Neural progenitor cell (in vitro differentiated cells): Measurements from ENCODE around the gene HMCN1. TPM values are rescaled to one million over a fixed set of nuclear protein-coding genes. Genes with fewer than 3 reads are reported as not detected.

Experiments used
- DNase-seq: peaks from one replicate; pipeline ENCODE4 v3.0.0-alpha.2; 2016; ENCODE audit warnings: low spot score
- H2AFZ ChIP-seq: fragments of 200-600 bp; sonication (generic); replicated peaks from 2 replicates; pipeline ENCODE4 v1.6.1; 2016; ENCODE audit warnings: antibody characterized with exemption
- H3F3A ChIP-seq: fragments of 200-600 bp; sonication (generic); 2 replicates; pipeline ENCODE4 v1.6.1; 2016; ENCODE audit warnings: antibody characterized with exemption, low read depth
- H3K27ac ChIP-seq: fragments of 200-600 bp; sonication (generic); 2 replicates; pipeline ENCODE4 v1.5.1; 2016; ENCODE audit warnings: mild to moderate bottlenecking
- H3K27me3 ChIP-seq: fragments of 200-600 bp; sonication (generic); 2 replicates; pipeline ENCODE4 v1.6.1; 2016; ENCODE audit warnings: mild to moderate bottlenecking, moderate library complexity
- H3K36me3 ChIP-seq: fragments of 200-600 bp; sonication (generic); 2 replicates; pipeline ENCODE4 v1.5.1; 2016
- H3K4me1 ChIP-seq: fragments of 200-600 bp; sonication (generic); 2 replicates; pipeline ENCODE4 v1.6.1; 2016; ENCODE audit warnings: mixed run types
- H3K4me2 ChIP-seq: fragments of 200-600 bp; sonication (generic); 2 replicates; pipeline ENCODE4 v1.6.1; 2016
- H3K4me3 ChIP-seq: fragments of 200-600 bp; sonication (generic); 2 replicates; pipeline ENCODE4 v1.5.1; 2016
- H3K79me2 ChIP-seq: fragments of 200-600 bp; sonication (generic); 2 replicates; pipeline ENCODE4 v1.6.1; 2016; ENCODE audit warnings: low read depth
- H3K9ac ChIP-seq: fragments of 200-600 bp; sonication (generic); 2 replicates; pipeline ENCODE4 v1.6.1; 2016
- H3K9me3 ChIP-seq: fragments of 200-600 bp; sonication (generic); 2 replicates; pipeline ENCODE4 v1.5.1; 2016; ENCODE audit warnings: low read depth
- H4K20me1 ChIP-seq: fragments of 200-600 bp; sonication (generic); 2 replicates; pipeline ENCODE4 v1.6.1; 2016; ENCODE audit warnings: low read depth
- H3K27ac Mint-ChIP-seq: 3 replicates; pipeline ENCODE4 v1.8.0; 2021; ENCODE audit warnings: mixed read lengths
- H3K27me3 Mint-ChIP-seq: 2 replicates; pipeline ENCODE4 v1.8.0; 2022; ENCODE audit warnings: low read depth, mild to moderate bottlenecking, inconsistent platforms, moderate library complexity, mixed read lengths; ENCODE audit not compliant: insufficient read depth
- H3K36me3 Mint-ChIP-seq: 3 replicates; pipeline ENCODE4 v1.8.0; 2021; ENCODE audit warnings: mixed read lengths
- H3K4me1 Mint-ChIP-seq: 3 replicates; pipeline ENCODE4 v1.8.0; 2021; ENCODE audit warnings: mixed read lengths
- H3K4me3 Mint-ChIP-seq: 3 replicates; pipeline ENCODE4 v1.8.0; 2021; ENCODE audit warnings: mild to moderate bottlenecking, moderate library complexity, mixed read lengths
- H3K9me3 Mint-ChIP-seq: 3 replicates; pipeline ENCODE4 v1.8.0; 2020; ENCODE audit warnings: mixed read lengths
- CTCF ChIP-seq: fragments of 200-600 bp; sonication (generic); IDR thresholded peaks from 2 replicates; pipeline ENCODE4 v1.5.1; 2017; ENCODE audit warnings: antibody characterized with exemption, mild to moderate bottlenecking
- EZH2 ChIP-seq: fragments of 200-600 bp; sonication (generic); IDR thresholded peaks from 2 replicates; pipeline ENCODE4 v1.6.1; 2017; ENCODE audit warnings: antibody characterized with exemption, mild to moderate bottlenecking, moderate library complexity
- EZH2phosphoT487 ChIP-seq: fragments of 200-600 bp; sonication (generic); IDR thresholded peaks from 2 replicates; pipeline ENCODE4 v1.6.1; 2017; ENCODE audit warnings: antibody characterized with exemption
- total RNA-seq: library from RNA; depleted of rRNA; stranded (reverse); fragments of >200 nt; gene quantifications from 2 replicates; pipeline ENCODE4 v1.2.3, GENCODE V29; 2015; ENCODE audit warnings: low replicate concordance

Gene HMCN1
- total RNA-seq, 1 donor from 2014 or later, result 26.4 TPM

GRCh38 chr1:186027621-186028020 is 293.4 kb downstream of the HMCN1 start:
- H3K27ac ChIP-seq, result no peak overlapping the region

GRCh38 chr1:186030453-186030852 is 296.3 kb downstream of the HMCN1 start:
- Mint-ChIP-seq H3K27me3 (no peaks in the 10 kb centered on the region), H3K4me3 (no peak overlapping the region), H3K9me3 (no peaks in the 10 kb centered on the region), H3K27ac (no peak overlapping the region), H3K36me3 (no peaks in the 10 kb centered on the region), H3K4me1 (no peaks in the 10 kb centered on the region)
- no peak overlapping the region for H3K4me3 ChIP-seq
- H3K27me3 ChIP-seq, result no peaks in the 10 kb centered on the region
- no peaks in the 10 kb centered on the region for H3K36me3 ChIP-seq
- no peaks in the 10 kb centered on the region for H3F3A ChIP-seq
- no peaks in the 10 kb centered on the region for H3K9me3 ChIP-seq
- no peaks in the 10 kb centered on the region for H3K4me1 ChIP-seq
- no peaks in the 10 kb centered on the region for H4K20me1 ChIP-seq
- no peak overlapping the region for H2AFZ ChIP-seq
- no peak overlapping the region for H3K9ac ChIP-seq
- H3K4me2 ChIP-seq, result no peak overlapping the region
- H3K79me2 ChIP-seq, result no peaks in the 10 kb centered on the region
- no peak for DNase-seq
- H3K27ac ChIP-seq, result no peak overlapping the region
- TF ChIP-seq EZH2, result no peak
- TF ChIP-seq CTCF, result no peak
- TF ChIP-seq EZH2phosphoT487, result no peak

More at GRCh38 chr1:186027621-186028020, 293.4 kb downstream of the HMCN1 start:
- Histone ChIP-seq H4K20me1 (no peaks in the 10 kb centered on the region), H3K9me3 (no peaks in the 10 kb centered on the region), H3K4me3 (no peak overlapping the region), H3K79me2 (no peaks in the 10 kb centered on the region), H3K9ac (no peak overlapping the region), H3K36me3 (no peaks in the 10 kb centered on the region), H3K4me1 (no peaks in the 10 kb centered on the region), H3K4me2 (no peak overlapping the region), H2AFZ (no peak overlapping the region), H3F3A (no peaks in the 10 kb centered on the region), H3K27me3 (no peaks in the 10 kb centered on the region)
- Mint-ChIP-seq H3K9me3 (no peaks in the 10 kb centered on the region), H3K27me3 (no peaks in the 10 kb centered on the region), H3K4me3 (no peak overlapping the region), H3K27ac (no peak overlapping the region), H3K36me3 (no peaks in the 10 kb centered on the region), H3K4me1 (no peaks in the 10 kb centered on the region)
- no peak for DNase-seq
- no peak for TF ChIP-seq EZH2phosphoT487

- H3K4me3 Mint-ChIP-seq, result no peak overlapping the region
- no peak for TF ChIP-seq EZH2
- no peak for TF ChIP-seq CTCF
- no peak for TF ChIP-seq EZH2phosphoT487
- no peaks in the 10 kb centered on the region for H4K20me1 ChIP-seq
- H3K4me3 ChIP-seq, result no peak overlapping the region
- H3K4me1 Mint-ChIP-seq, result no peaks in the 10 kb centered on the region
- no peaks in the 10 kb centered on the region for H3F3A ChIP-seq
- no peaks in the 10 kb centered on the region for H3K27me3 ChIP-seq
- H3K27me3 Mint-ChIP-seq, result no peaks in the 10 kb centered on the region
- DNase-seq, result no peak
- H3K27ac Mint-ChIP-seq, result no peak overlapping the region
- H3K9me3 ChIP-seq, result no peaks in the 10 kb centered on the region
- H2AFZ ChIP-seq, result no peak overlapping the region
- no peak overlapping the region for H3K4me2 ChIP-seq
- H3K36me3 ChIP-seq, result no peaks in the 10 kb centered on the region
- H3K27ac ChIP-seq, result no peak overlapping the region
- no peaks in the 10 kb centered on the region for H3K4me1 ChIP-seq
- peaks cover 1% of the 10 kb centered on the region for H3K36me3 Mint-ChIP-seq
- H3K9ac ChIP-seq, result no peak overlapping the region
- H3K79me2 ChIP-seq, result no peaks in the 10 kb centered on the region
- H3K9me3 Mint-ChIP-seq, result no peaks in the 10 kb centered on the region
Measured at GRCh38 chr1:186033847-186034271, 299.7 kb downstream of the HMCN1 start.

- DNase-seq, result no peak
- Mint-ChIP-seq H3K27ac (no peak overlapping the region), H3K27me3 (no peaks in the 10 kb centered on the region), H3K36me3 (no peaks in the 10 kb centered on the region), H3K4me3 (no peak overlapping the region), H3K4me1 (no peaks in the 10 kb centered on the region), H3K9me3 (no peaks in the 10 kb centered on the region)
- Histone ChIP-seq H3K4me2 (no peak overlapping the region), H4K20me1 (no peaks in the 10 kb centered on the region), H3K9ac (no peak overlapping the region), H2AFZ (no peak overlapping the region), H3F3A (no peaks in the 10 kb centered on the region), H3K9me3 (no peaks in the 10 kb centered on the region), H3K36me3 (no peaks in the 10 kb centered on the region), H3K4me3 (no peak overlapping the region), H3K27ac (no peak overlapping the region), H3K27me3 (no peaks in the 10 kb centered on the region), H3K79me2 (no peaks in the 10 kb centered on the region), H3K4me1 (no peaks in the 10 kb centered on the region)
- TF ChIP-seq EZH2phosphoT487 (no peak), EZH2 (no peak), CTCF (no peak)
Measured at GRCh38 chr1:186042230-186042629, 308.0 kb downstream of the HMCN1 start.
